Rectal smooth muscle tissue (tissue), 1 donor: ENCODE results near the gene CAMK2B.
"Not testable (repeated sequence)": the region's sequence is repeated elsewhere in the genome, so short reads cannot be mapped to it uniquely, and the experiment has no call there.

ENCODE experiments used
- H3K27ac ChIP-seq: one replicate; pipeline ENCODE4 v1.7.0; 2013; ENCODE audit warnings: low read depth, low read length, inconsistent platforms
- H3K27me3 ChIP-seq: one replicate; pipeline ENCODE4 v1.7.0; 2013; ENCODE audit warnings: low read length; ENCODE audit not compliant: control insufficient read depth, insufficient read depth
- H3K36me3 ChIP-seq: one replicate; pipeline ENCODE4 v1.7.0; 2013; ENCODE audit warnings: low read length; ENCODE audit not compliant: control insufficient read depth, insufficient read depth
- H3K4me1 ChIP-seq: one replicate; pipeline ENCODE4 v1.7.0; 2013; ENCODE audit warnings: low read length; ENCODE audit not compliant: control insufficient read depth, insufficient read depth
- H3K4me3 ChIP-seq: one replicate; pipeline ENCODE4 v1.7.0; 2013; ENCODE audit warnings: low read length
- H3K9ac ChIP-seq: one replicate; pipeline ENCODE4 v1.7.0; 2013; ENCODE audit warnings: low read length

The CAMK2B gene

GRCh38 chr7:44172352-44172751 lies 153.0 kb downstream of the CAMK2B start:
- no peaks in the 10 kb centered on the region for H3K4me1 ChIP-seq
- H3K4me3 ChIP-seq: no peak overlapping the region
- no peak overlapping the region for H3K9ac ChIP-seq
- H3K36me3 ChIP-seq: no peaks in the 10 kb centered on the region
- no peak overlapping the region for H3K27ac ChIP-seq
- H3K27me3 ChIP-seq: no peaks in the 10 kb centered on the region

- H3K4me3 ChIP-seq, H3K4me1 ChIP-seq, H3K27me3 ChIP-seq, H3K36me3 ChIP-seq, H3K27ac ChIP-seq, H3K9ac ChIP-seq: not testable (repeated sequence)
Observed at GRCh38 chr7:44171901-44172300, 153.5 kb downstream of the CAMK2B start.

- Histone ChIP-seq H3K4me3 (no peak overlapping the region), H3K27ac (no peak overlapping the region), H3K27me3 (no peaks in the 10 kb centered on the region), H3K36me3 (no peaks in the 10 kb centered on the region), H3K9ac (no peak overlapping the region), H3K4me1 (no peaks in the 10 kb centered on the region)
Observed at GRCh38 chr7:44167920-44168319, 157.5 kb downstream of the CAMK2B start.
